ENCODE results near the gene SPINT2. TPM values are rescaled to one million over a fixed set of nuclear protein-coding genes. Genes with fewer than 3 reads are reported as not detected.
A peak's percentile ranks its signal among the peaks of the same experiment; 100 is the strongest.

The SPINT2 gene
- total RNA-seq, 1 experiment from 2014 or later = 240 TPM

DNA sequence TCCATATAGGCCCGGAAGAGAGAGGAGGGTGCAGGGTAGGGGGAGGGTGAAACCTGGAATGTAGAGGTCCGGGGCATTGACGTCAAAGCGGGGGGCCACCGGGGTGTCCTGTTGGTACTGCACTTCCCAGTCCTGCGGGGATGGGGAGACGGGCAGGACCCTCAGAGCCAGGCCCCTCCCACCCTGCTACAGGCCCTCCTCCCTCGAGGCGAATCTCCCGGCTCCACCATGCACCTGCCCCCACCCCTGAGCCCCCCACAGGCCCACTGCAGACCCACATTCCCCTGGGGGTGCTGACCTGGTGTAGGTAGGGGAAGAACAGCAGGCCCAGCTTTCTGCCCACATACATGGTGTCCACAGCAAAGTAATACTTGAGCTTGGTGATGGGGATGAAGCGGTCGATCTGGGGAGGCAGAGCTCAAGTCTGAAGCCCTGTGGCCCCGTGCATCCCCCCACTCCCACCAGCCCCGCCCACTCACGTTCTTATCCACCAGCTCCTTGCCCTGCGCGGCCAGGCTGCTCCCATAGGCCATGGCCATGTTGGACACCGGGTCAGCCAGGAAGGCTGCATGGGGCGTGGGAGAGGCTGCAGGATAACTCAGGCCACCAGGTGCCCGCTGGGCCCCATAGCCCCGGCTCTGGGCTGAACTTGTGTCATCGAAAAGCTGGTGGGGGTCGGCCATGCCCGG lies 44.7 kb downstream of the SPINT2 start:
- no peak for DNase-seq (ENCODE audit: low spot score)
- in situ Hi-C loops (cut with HindIII; ENCODE audit: low sequenced_read_pairs) = no loop called here

DNA sequence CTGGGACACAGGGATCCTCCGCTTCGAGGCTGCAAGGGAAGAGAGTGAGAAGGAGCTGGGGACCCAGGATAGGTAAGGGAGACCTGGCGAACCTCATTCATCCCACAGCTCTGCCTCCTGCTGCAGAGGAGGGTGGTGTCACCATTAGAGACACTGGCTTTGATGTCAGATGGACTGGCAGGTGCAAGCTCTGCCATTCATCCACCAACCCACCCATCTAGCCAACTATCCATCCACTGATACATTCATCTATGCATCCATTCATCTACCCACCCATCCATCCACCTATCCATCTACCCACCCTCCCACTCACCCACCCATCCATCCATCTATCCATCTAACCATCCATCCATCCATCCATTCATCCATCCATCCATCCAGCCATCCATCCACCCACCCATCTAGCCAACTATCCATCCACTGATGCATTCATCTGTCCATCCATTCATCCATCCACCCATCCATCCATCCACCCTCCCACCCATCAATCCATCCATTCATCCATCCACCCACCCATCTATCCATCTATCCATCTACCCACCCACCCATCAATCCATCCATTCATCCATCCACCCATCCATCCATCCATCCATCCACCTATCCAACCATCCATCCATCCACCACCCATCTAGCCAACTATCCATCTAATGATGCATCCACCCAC lies 45.4 kb downstream of the SPINT2 start:
- in situ Hi-C loops (cut with HindIII; ENCODE audit: low sequenced_read_pairs) = no loop called here
- DNase-seq (ENCODE audit: low spot score) = no peak

- in situ Hi-C loops (cut with HindIII; ENCODE audit: low sequenced_read_pairs) = no loop called here
- no peak for DNase-seq (ENCODE audit: low spot score)
Observed at GRCh38 chr19:38310279-38310670, 45.9 kb downstream of the SPINT2 start.

- in situ Hi-C loops (cut with HindIII; ENCODE audit: low sequenced_read_pairs) = no loop called here
- no peak for DNase-seq (ENCODE audit: low spot score)
Observed at GRCh38 chr19:38310986-38311385, 46.6 kb downstream of the SPINT2 start.

GRCh38 chr19:38315657-38316476 lies 51.5 kb downstream of the SPINT2 start, which contains the start of gene YIF1B:
Gene YIF1B, minus strand, starts transcription at chr19:38315947. Its CDS starts 30 bp downstream, at chr19:38315917.
- in situ Hi-C loops (cut with HindIII; ENCODE audit: low sequenced_read_pairs) = no loop called here
- peak; percentile 99 for DNase-seq (ENCODE audit: low spot score)

DNA sequence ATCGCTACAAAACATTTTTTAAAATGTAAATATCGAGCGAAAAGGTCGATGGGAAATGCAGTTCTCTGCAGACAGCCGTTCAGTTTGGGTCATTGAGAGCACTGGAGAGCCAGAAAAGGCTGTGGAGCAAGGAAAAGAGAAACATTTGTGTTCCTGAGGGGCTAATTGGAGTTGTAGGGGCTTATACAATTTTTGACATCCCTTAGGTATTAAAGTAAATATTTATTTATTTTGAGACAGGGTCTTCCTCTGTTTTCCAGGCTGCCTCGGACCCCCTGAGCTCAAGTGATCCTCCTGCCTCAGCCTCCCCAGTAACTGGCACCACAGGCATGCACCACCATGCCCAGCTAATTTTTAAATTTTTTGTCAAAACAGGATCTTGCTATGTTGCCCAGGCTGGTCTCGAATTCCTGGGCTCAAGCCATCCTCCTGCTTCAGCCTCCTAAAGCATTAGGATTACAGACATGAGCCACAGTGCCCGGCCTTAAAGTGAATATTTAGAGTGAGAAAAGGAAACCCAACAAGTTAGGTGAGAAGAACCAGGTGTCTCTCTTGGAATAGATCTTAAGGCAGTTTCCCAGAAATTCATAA lies 52.2 kb downstream of the SPINT2 start:
- DNase-seq (ENCODE audit: low spot score) = no peak
- in situ Hi-C loops (cut with HindIII; ENCODE audit: low sequenced_read_pairs) = no loop called here

GRCh38 chr19:38317104-38317612 lies 52.8 kb downstream of the SPINT2 start:
- DNase-seq (ENCODE audit: low spot score) = no peak
- in situ Hi-C loops (cut with HindIII; ENCODE audit: low sequenced_read_pairs) = no loop called here

DNA sequence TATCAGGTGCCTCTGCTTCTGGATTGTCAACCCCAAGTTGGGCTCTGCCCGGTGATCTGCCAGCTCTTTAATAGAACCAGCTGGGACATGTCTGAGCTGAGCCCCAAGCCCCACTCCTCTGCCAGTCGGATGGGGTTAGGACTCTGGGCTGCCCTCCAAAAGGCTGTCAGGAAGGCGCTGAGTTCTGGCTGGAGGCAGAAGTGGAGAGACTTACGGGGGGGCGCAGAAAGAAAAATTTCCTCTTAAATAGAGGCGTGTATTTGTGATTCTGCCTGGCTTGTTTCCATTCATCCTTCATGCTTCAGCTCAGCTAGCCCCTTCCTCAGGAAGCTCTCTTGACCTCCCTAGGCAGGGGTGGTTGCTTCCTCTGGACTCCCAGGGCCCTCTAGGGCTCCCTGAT lies 54.3 kb downstream of the SPINT2 start:
- in situ Hi-C loops (cut with HindIII; ENCODE audit: low sequenced_read_pairs) = no loop called here
- no peak for DNase-seq (ENCODE audit: low spot score)

- in situ Hi-C loops (cut with HindIII; ENCODE audit: low sequenced_read_pairs) = no loop called here
- DNase-seq (ENCODE audit: low spot score) = no peak
Observed at GRCh38 chr19:38319421-38320258, 55.3 kb downstream of the SPINT2 start, which contains the start of gene KCNK6. Gene KCNK6, plus strand, starts transcription at chr19:38319845. Its CDS starts 106 bp downstream, at chr19:38319951.

GRCh38 chr19:38320969-38321339 lies 56.6 kb downstream of the SPINT2 start:
- no peak for DNase-seq (ENCODE audit: low spot score)
- in situ Hi-C loops (cut with HindIII; ENCODE audit: low sequenced_read_pairs) = no loop called here

GRCh38 chr19:38321646-38322196 lies 57.3 kb downstream of the SPINT2 start:
- no peak for DNase-seq (ENCODE audit: low spot score)
- in situ Hi-C loops (cut with HindIII; ENCODE audit: low sequenced_read_pairs) = no loop called here

- DNase-seq (ENCODE audit: low spot score) = no peak
- in situ Hi-C loops (cut with HindIII; ENCODE audit: low sequenced_read_pairs) = no loop called here
Observed at GRCh38 chr19:38323291-38323690, 58.9 kb downstream of the SPINT2 start.

- no peak for DNase-seq (ENCODE audit: low spot score)
- in situ Hi-C loops (cut with HindIII; ENCODE audit: low sequenced_read_pairs) = no loop called here
Observed at GRCh38 chr19:38324431-38324830, 60.1 kb downstream of the SPINT2 start.

DNA sequence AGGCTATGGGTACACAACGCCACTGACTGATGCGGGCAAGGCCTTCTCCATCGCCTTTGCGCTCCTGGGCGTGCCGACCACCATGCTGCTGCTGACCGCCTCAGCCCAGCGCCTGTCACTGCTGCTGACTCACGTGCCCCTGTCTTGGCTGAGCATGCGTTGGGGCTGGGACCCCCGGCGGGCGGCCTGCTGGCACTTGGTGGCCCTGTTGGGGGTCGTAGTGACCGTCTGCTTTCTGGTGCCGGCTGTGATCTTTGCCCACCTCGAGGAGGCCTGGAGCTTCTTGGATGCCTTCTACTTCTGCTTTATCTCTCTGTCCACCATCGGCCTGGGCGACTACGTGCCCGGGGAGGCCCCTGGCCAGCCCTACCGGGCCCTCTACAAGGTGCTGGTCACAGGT lies 62.2 kb downstream of the SPINT2 start:
- DNase-seq (ENCODE audit: low spot score) = no peak
- in situ Hi-C loops (cut with HindIII; ENCODE audit: low sequenced_read_pairs) = no loop called here

DNA sequence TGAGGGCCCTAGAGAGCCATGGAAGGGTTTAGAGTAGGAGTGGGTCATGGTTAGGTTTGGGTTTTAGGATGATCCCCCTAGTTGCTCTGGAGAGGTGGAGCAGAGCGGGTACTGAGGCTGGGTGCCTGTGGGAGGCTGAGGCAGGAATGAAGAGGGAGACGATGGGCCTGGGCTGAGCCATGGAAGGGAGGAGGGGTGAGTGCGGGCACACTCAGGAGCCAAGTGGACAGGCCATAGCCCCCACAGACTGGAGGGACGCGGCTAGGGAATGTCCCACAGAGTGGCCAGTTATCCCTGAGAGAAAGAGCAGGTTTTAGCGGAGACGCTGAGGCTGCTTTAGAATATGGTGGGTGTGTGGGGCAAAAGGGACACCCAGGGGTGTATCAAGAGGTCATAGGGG lies 65.3 kb downstream of the SPINT2 start:
- in situ Hi-C loops (cut with HindIII; ENCODE audit: low sequenced_read_pairs) = no loop called here
- DNase-seq (ENCODE audit: low spot score) = no peak

GRCh38 chr19:38331728-38332127 lies 67.4 kb downstream of the SPINT2 start:
- in situ Hi-C loops (cut with HindIII; ENCODE audit: low sequenced_read_pairs) = no loop called here
- no peak for DNase-seq (ENCODE audit: low spot score)

- in situ Hi-C loops (cut with HindIII; ENCODE audit: low sequenced_read_pairs) = no loop called here
- no peak for DNase-seq (ENCODE audit: low spot score)
Observed at GRCh38 chr19:38333245-38333644, 68.9 kb downstream of the SPINT2 start.

GRCh38 chr19:38335949-38336637 lies 71.7 kb downstream of the SPINT2 start:
- in situ Hi-C loops (cut with HindIII; ENCODE audit: low sequenced_read_pairs) = no loop called here
- DNase-seq (ENCODE audit: low spot score) = peak; percentile 94

Data from G401 (cell line).